OCI-LY7 (cell line): ENCODE measurements around the gene CSNK2A1.

Experiments
- EZH2phosphoT487 ChIP-seq: fragments of 200-600 bp; sonication (generic); IDR thresholded peaks from 2 replicates; pipeline ENCODE4 v1.6.1; 2018; ENCODE audit warnings: low read depth, borderline replicate concordance, mild to moderate bottlenecking, mixed run types, antibody characterized with exemption, low read length, moderate library complexity, mixed read lengths
- TF ChIP-seq, protein P1 (sequence below): fragments of 200-600 bp; sonication (generic); conservative IDR thresholded peaks from 2 replicates; pipeline ENCODE4 v1.5.1; 2014; ENCODE audit warnings: mild to moderate bottlenecking, antibody characterized with exemption, low read length, moderate library complexity, mixed read lengths

GRCh38 chr20:588932-589672 lies 45.5 kb upstream of the CSNK2A1 start:
- TF ChIP-seq, protein P1, sequence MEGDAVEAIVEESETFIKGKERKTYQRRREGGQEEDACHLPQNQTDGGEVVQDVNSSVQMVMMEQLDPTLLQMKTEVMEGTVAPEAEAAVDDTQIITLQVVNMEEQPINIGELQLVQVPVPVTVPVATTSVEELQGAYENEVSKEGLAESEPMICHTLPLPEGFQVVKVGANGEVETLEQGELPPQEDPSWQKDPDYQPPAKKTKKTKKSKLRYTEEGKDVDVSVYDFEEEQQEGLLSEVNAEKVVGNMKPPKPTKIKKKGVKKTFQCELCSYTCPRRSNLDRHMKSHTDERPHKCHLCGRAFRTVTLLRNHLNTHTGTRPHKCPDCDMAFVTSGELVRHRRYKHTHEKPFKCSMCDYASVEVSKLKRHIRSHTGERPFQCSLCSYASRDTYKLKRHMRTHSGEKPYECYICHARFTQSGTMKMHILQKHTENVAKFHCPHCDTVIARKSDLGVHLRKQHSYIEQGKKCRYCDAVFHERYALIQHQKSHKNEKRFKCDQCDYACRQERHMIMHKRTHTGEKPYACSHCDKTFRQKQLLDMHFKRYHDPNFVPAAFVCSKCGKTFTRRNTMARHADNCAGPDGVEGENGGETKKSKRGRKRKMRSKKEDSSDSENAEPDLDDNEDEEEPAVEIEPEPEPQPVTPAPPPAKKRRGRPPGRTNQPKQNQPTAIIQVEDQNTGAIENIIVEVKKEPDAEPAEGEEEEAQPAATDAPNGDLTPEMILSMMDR, result no peak
- TF ChIP-seq EZH2phosphoT487, result no peak
